ENCODE measurements around the gene SPTAN1.
A peak's percentile ranks its signal among the peaks of the same experiment; 100 is the strongest.
"Not testable (repeated sequence)": the region's sequence is repeated elsewhere in the genome, so short reads cannot be mapped to it uniquely, and the experiment has no call there.

Gene SPTAN1

DNA sequence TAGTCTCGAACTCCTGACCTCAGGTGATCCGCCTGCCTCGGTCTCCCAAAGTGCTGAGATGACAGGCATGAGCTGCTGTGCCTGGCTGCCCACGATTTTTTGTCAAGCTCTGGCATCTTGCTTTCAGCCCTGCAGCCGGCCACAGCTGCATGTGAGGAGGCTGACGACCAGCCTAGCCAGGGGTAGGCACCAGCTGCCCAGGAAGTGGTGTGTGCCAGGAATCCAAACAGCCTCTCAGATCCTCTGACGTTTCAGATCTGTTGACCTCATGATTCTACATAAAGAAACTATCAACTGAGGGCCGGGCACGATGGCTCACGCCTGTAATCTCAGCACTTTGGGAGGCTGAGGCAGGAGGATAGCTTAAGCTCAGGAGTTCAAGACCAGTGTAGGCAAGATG lies 85.3 kb downstream of the SPTAN1 start:
- no peak for TF ChIP-seq CTCF (IDR thresholded peaks at IDR 0.05; ENCODE audit: borderline replicate concordance, control extremely low read depth, extremely low read depth, insufficient read depth, missing control alignments)
- no peak for DNase-seq (ENCODE audit: low spot score)
- in situ Hi-C loops (cut with MboI; ENCODE audit: low sequenced_read_pairs, unreplicated experiment), result no loop called here

DNA sequence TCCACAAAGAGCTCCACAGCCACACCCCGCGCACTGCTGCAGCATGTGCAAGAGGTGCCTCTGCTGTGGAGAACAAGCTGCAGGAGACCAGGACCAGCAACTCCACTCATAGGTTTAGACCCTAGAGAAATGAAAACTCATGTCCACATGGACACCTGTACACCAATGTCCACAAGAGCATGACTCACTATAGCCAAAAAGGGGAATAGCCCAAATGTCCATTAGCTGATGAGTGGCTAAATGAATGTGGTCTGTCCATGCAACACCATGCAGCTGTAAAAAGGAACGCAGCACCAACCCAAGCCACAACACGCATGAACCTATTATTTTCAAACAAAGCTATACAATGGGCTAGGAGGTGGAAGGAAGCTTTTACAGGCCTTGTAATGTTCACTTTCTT lies 86.2 kb downstream of the SPTAN1 start:
- DNase-seq (ENCODE audit: low spot score), result no peak
- in situ Hi-C loops (cut with MboI; ENCODE audit: low sequenced_read_pairs, unreplicated experiment), result no loop called here
- no peak for TF ChIP-seq CTCF (IDR thresholded peaks at IDR 0.05; ENCODE audit: borderline replicate concordance, control extremely low read depth, extremely low read depth, insufficient read depth, missing control alignments)

DNA sequence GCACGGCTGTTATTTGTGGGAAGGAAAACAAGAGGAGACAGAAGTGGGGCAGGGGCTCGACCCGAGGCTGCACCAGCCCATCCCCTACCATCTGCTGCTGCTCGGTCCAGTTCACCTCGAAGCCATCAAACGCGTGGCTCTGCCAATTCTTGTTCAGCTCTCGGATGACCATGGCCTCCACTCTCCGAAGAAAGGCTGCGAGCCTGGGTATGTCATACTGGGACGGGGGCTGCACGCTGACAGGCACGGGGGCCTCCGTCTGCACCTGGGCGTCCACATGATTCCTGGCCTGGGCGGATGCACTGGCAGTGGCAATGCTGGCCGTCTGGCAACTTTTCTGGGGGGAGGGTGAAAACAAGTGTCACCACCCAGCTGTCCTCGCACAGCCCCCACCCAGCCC lies 88.2 kb downstream of the SPTAN1 start:
- no peak for TF ChIP-seq CTCF (IDR thresholded peaks at IDR 0.05; ENCODE audit: borderline replicate concordance, control extremely low read depth, extremely low read depth, insufficient read depth, missing control alignments)
- in situ Hi-C loops (cut with MboI; ENCODE audit: low sequenced_read_pairs, unreplicated experiment), result no loop called here
- no peak for DNase-seq (ENCODE audit: low spot score)

DNA sequence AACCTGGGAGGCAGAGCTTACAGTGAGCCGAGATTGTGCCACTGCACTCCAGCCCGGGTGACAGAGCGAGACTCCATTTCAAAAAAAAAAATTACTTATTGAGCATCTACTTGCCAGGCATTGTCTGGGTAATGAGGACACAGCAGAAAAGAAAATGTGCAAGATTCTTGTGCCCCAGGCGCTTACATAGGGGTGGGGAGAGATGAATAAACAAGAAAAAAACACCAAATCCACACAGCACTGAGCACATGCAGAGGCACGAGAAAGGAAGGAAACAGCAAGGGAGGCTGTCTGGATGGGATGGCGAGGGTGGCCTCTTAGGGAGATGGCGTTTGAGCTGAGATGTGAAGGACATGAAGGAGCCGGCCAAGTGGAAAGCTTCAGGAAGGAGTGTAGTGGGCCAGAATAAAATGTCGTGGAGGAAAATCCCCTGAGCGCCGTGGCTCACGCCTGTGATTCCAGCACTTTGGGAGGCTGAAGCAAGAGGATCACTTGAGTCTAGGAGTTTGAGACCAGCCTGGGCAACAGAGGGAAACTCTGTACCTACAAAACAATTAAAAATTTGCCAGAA lies 90.4 kb downstream of the SPTAN1 start:
- in situ Hi-C loops (cut with MboI; ENCODE audit: low sequenced_read_pairs, unreplicated experiment), result no loop called here
- TF ChIP-seq CTCF (IDR thresholded peaks at IDR 0.05; ENCODE audit: borderline replicate concordance, control extremely low read depth, extremely low read depth, insufficient read depth, missing control alignments), result no peak
- DNase-seq (ENCODE audit: low spot score), result peak; percentile 22

GRCh38 chr9:128643519-128644300 lies 91.3 kb downstream of the SPTAN1 start:
- DNase-seq (ENCODE audit: low spot score), result peak; percentile 74
- in situ Hi-C loops (cut with MboI; ENCODE audit: low sequenced_read_pairs, unreplicated experiment), result no loop called here
- TF ChIP-seq CTCF (IDR thresholded peaks at IDR 0.05; ENCODE audit: borderline replicate concordance, control extremely low read depth, extremely low read depth, insufficient read depth, missing control alignments), result no peak

DNA sequence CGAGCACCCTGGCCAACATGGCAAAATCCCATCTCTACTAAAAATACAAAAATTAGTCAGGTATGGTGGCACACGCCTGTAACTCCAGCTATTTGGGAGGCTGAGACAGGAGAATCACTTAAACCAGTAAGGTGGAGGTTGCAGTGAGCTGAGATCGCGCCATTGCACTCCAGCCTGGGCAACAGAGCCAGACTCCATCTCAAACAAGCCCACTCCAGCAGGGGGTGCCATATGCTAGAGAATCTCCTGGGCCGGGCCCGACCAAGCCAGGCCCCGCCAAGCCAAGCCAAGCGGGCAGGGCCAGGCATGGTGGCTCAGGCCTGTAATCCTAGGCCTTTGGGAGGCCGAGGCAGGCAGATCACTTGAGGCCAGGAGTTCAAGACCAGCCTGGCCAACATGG lies 95.8 kb downstream of the SPTAN1 start:
- in situ Hi-C loops (cut with MboI; ENCODE audit: low sequenced_read_pairs, unreplicated experiment), result not testable (repeated sequence)

GRCh38 chr9:128651798-128652197 lies 99.4 kb downstream of the SPTAN1 start:
- TF ChIP-seq CTCF (IDR thresholded peaks at IDR 0.05; ENCODE audit: borderline replicate concordance, control extremely low read depth, extremely low read depth, insufficient read depth, missing control alignments), result no peak

More for the DNA sequence above, 95.8 kb downstream of the SPTAN1 start:
- not testable (repeated sequence) for DNase-seq (ENCODE audit: low spot score)

More at GRCh38 chr9:128651798-128652197, 99.4 kb downstream of the SPTAN1 start:
- no peak for DNase-seq (ENCODE audit: low spot score)
- in situ Hi-C loops (cut with MboI; ENCODE audit: low sequenced_read_pairs, unreplicated experiment), result no loop called here

All from GM13976 (cell line).